ENCODE measurements around the gene UBAC1.

Gene UBAC1

GRCh38 chr9:136007276-136007933, 46.2 kb upstream of the UBAC1 start:
- DNase-seq (ENCODE audit: low read depth) = no peak
- TF ChIP-seq CTCF (IDR thresholded peaks at IDR 0.05; ENCODE audit: low read depth, low read length, missing control alignments) = no peak
- H3K4me3 ChIP-seq (ENCODE audit: low read depth, low read length) = no peak overlapping the region

GRCh38 chr9:136006169-136006568, 45.0 kb upstream of the UBAC1 start:
- no peak overlapping the region for H3K4me3 ChIP-seq (ENCODE audit: low read depth, low read length)
- no peak for DNase-seq (ENCODE audit: low read depth)
- no peak for TF ChIP-seq CTCF (IDR thresholded peaks at IDR 0.05; ENCODE audit: low read depth, low read length, missing control alignments)

- DNase-seq (ENCODE audit: low read depth) = no peak
- TF ChIP-seq CTCF (IDR thresholded peaks at IDR 0.05; ENCODE audit: low read depth, low read length, missing control alignments) = no peak
- no peak overlapping the region for H3K4me3 ChIP-seq (ENCODE audit: low read depth, low read length)
Observed at GRCh38 chr9:136004712-136005111, 43.5 kb upstream of the UBAC1 start.

- no peak for DNase-seq (ENCODE audit: low read depth)
- TF ChIP-seq CTCF (IDR thresholded peaks at IDR 0.05; ENCODE audit: low read depth, low read length, missing control alignments) = no peak
- H3K4me3 ChIP-seq (ENCODE audit: low read depth, low read length) = no peak overlapping the region
Observed at GRCh38 chr9:136004219-136004618, 43.0 kb upstream of the UBAC1 start.

GRCh38 chr9:136003411-136004218, 42.4 kb upstream of the UBAC1 start:
- no peak for DNase-seq (ENCODE audit: low read depth)
- TF ChIP-seq CTCF (IDR thresholded peaks at IDR 0.05; ENCODE audit: low read depth, low read length, missing control alignments) = no peak
- H3K4me3 ChIP-seq (ENCODE audit: low read depth, low read length) = no peak overlapping the region

GRCh38 chr9:136002881-136003280, 41.7 kb upstream of the UBAC1 start:
- no peak for DNase-seq (ENCODE audit: low read depth)
- no peak overlapping the region for H3K4me3 ChIP-seq (ENCODE audit: low read depth, low read length)
- no peak for TF ChIP-seq CTCF (IDR thresholded peaks at IDR 0.05; ENCODE audit: low read depth, low read length, missing control alignments)

Measured in GM12864 (cell line).